OCI-LY7 (cell line): ENCODE data around the gene TRIM41. TPM values are rescaled to one million over a fixed set of nuclear protein-coding genes. Genes with fewer than 3 reads are reported as not detected.
"Not testable (repeated sequence)": the region's sequence is repeated elsewhere in the genome, so short reads cannot be mapped to it uniquely, and the experiment has no call there.

Experiments used
- BruUV-seq: library from RNA; stranded (reverse); fragments of 400-500 nt; replicated peaks from 2 replicates; lab custom pipeline; 2021; lab: Mats Ljungman, UMichigan
- CTCF ChIA-PET: fragments of 300-600 bp; sonication (Branson Sonifier 250); formaldehyde crosslinking; loops from one replicate; lab custom pipeline; 2022; ENCODE audit warnings: antibody characterized with exemption; ENCODE audit not compliant: unreplicated experiment; lab: Charles Lee
- POLR2A ChIA-PET: fragments of 300-600 bp; sonication (Branson Sonifier 250); formaldehyde crosslinking; loops from one replicate; lab custom pipeline; 2022; ENCODE audit warnings: antibody characterized with exemption; lab: Charles Lee
- DNase-seq: peaks from one replicate; pipeline ENCODE4 v3.0.0-alpha.2; 2015; ENCODE audit warnings: low spot score
- H2AFZ ChIP-seq: fragments of 200-600 bp; sonication (generic), shearing (Covaris generic); 2 replicates; pipeline ENCODE4 v1.6.1; 2014; ENCODE audit warnings: mild to moderate bottlenecking, antibody characterized with exemption, low read length, moderate library complexity
- H3K27ac ChIP-seq: fragments of 200-600 bp; sonication (generic); 2 replicates; pipeline ENCODE4 v1.5.1; 2014; ENCODE audit warnings: mixed run types, low read depth, mild to moderate bottlenecking, moderate library complexity, low read length, inconsistent platforms; ENCODE audit not compliant: poor library complexity, severe bottlenecking
- H3K36me3 ChIP-seq: fragments of 200-600 bp; sonication (generic); 2 replicates; pipeline ENCODE4 v1.6.1; 2014; ENCODE audit warnings: mild to moderate bottlenecking, antibody characterized with exemption, low read length, moderate library complexity, mixed read lengths; ENCODE audit not compliant: insufficient read depth
- H3K4me1 ChIP-seq: fragments of 200-600 bp; sonication (generic); 2 replicates; pipeline ENCODE4 v1.5.1; 2014; ENCODE audit warnings: mild to moderate bottlenecking, low read length; ENCODE audit not compliant: insufficient read depth, poor library complexity, severe bottlenecking
- H3K4me2 ChIP-seq: fragments of 200-600 bp; sonication (generic); 2 replicates; pipeline ENCODE4 v1.6.1; 2014; ENCODE audit warnings: mild to moderate bottlenecking, low read length
- H3K4me3 ChIP-seq: fragments of 200-600 bp; sonication (generic); 2 replicates; pipeline ENCODE4 v1.5.1; 2014; ENCODE audit warnings: mild to moderate bottlenecking, low read depth, low read length; ENCODE audit not compliant: poor library complexity, severe bottlenecking
- H3K79me2 ChIP-seq: fragments of 200-600 bp; sonication (generic); 2 replicates; pipeline ENCODE4 v1.6.1; 2016; ENCODE audit warnings: low read depth, mild to moderate bottlenecking, low read length, moderate library complexity, mixed read lengths; ENCODE audit not compliant: insufficient read depth
- H3K9me2 ChIP-seq: fragments of 200-600 bp; sonication (generic); 2 replicates; pipeline ENCODE4 v1.6.1; 2016; ENCODE audit warnings: mild to moderate bottlenecking, low read length, mixed read lengths; ENCODE audit not compliant: insufficient read depth
- H3K9me3 ChIP-seq: fragments of 200-600 bp; sonication (generic); 2 replicates; pipeline ENCODE4 v1.6.1; 2014; ENCODE audit warnings: mild to moderate bottlenecking, mixed run types, low read length, mixed read lengths
- H4K20me1 ChIP-seq: fragments of 200-600 bp; sonication (generic); 2 replicates; pipeline ENCODE4 v1.6.1; 2014; ENCODE audit warnings: mild to moderate bottlenecking, antibody characterized with exemption, low read length, moderate library complexity, mixed read lengths; ENCODE audit not compliant: insufficient read depth
- CTCF ChIP-seq: fragments of 200-600 bp; sonication (generic); conservative IDR thresholded peaks from 2 replicates; pipeline ENCODE4 v1.5.1; 2014; ENCODE audit warnings: mild to moderate bottlenecking, antibody characterized with exemption, low read length, moderate library complexity, mixed read lengths
- EZH2phosphoT487 ChIP-seq: fragments of 200-600 bp; sonication (generic); IDR thresholded peaks from 2 replicates; pipeline ENCODE4 v1.6.1; 2018; ENCODE audit warnings: low read depth, borderline replicate concordance, mild to moderate bottlenecking, mixed run types, antibody characterized with exemption, low read length, moderate library complexity, mixed read lengths
- intact Hi-C: fragments of 100-400 bp; cut with micrococcal nuclease; formaldehyde crosslinking; loops from one replicate; pipeline ENCODE4 v1.10.0; 2022; ENCODE audit not compliant: unreplicated experiment
- total RNA-seq, 2 experiments: library from RNA; depleted of rRNA in 1 of 2; stranded (reverse); fragments of >200 nt in 1 of 2; shearing (Covaris generic) in 1 of 2; gene quantifications; 2 replicates each; pipeline ENCODE4 v1.2.3, GENCODE V29; 2014 to 2022

TRIM41 gene
- total RNA-seq, 2 experiments from 2014 or later, result 30.2 to 73.4 TPM

GRCh38 chr5:181207960-181208253, 15.2 kb upstream of the TRIM41 start:
- Histone ChIP-seq H3K4me3 (peak overlapping the region; percentile 79), H3K27ac (peak overlapping the region; percentile 59), H3K9me2 (no peaks in the 10 kb centered on the region), H3K4me2 (peak overlapping the region; percentile 80), H3K4me1 (peaks cover 29% of the 10 kb centered on the region), H2AFZ (no peak overlapping the region), H4K20me1 (no peaks in the 10 kb centered on the region), H3K36me3 (no peaks in the 10 kb centered on the region), H3K9me3 (no peaks in the 10 kb centered on the region), H3K79me2 (no peaks in the 10 kb centered on the region)
- intact Hi-C loops, result loop anchor here (1.0 kb wide), 4 partner anchors 10 to 53 kb away; partner anchors contain the start of gene TRIM52
- ChIA-PET CTCF (interaction anchor here (0.5 kb wide), 1 partner anchor 18 kb away, joined by 5 read pairs; no protein-coding TSS in a partner anchor), POLR2A (interaction anchor here (0.7 to 2.6 kb wide), 6 partner anchors 8 to 53 kb away, joined by 3 to 25 read pairs (median 6); no protein-coding TSS in a partner anchor)
- DNase-seq, result no peak
- BruUV-seq, result no TSS peak
- TF ChIP-seq EZH2phosphoT487, result no peak
- TF ChIP-seq CTCF, result no peak

- BruUV-seq, DNase-seq, H3K4me2 ChIP-seq, intact Hi-C loops, H3K27ac ChIP-seq, H3K9me3 ChIP-seq, H3K4me3 ChIP-seq, H3K9me2 ChIP-seq, H2AFZ ChIP-seq, H3K36me3 ChIP-seq, H3K79me2 ChIP-seq, H4K20me1 ChIP-seq: not testable (repeated sequence)
- ChIA-PET CTCF (interaction anchor here (0.6 kb wide), 1 partner anchor 11 kb away, joined by 3 read pairs; no protein-coding TSS in a partner anchor), POLR2A (interaction anchor here (0.9 to 2.4 kb wide), 3 partner anchors 8 to 22 kb away, joined by 3 to 11 read pairs (median 7); no protein-coding TSS in a partner anchor)
- peaks cover 23% of the 10 kb centered on the region for H3K4me1 ChIP-seq
Measured at GRCh38 chr5:181209006-181209405, 14.1 kb upstream of the TRIM41 start.

- H3K4me1 ChIP-seq, result peaks cover 12% of the 10 kb centered on the region
- intact Hi-C loops, H3K4me3 ChIP-seq, H3K9me3 ChIP-seq, DNase-seq, CTCF ChIA-PET, POLR2A ChIA-PET, H3K4me2 ChIP-seq, H3K27ac ChIP-seq, H3K9me2 ChIP-seq, H4K20me1 ChIP-seq, BruUV-seq, H3K36me3 ChIP-seq, H2AFZ ChIP-seq, H3K79me2 ChIP-seq: not testable (repeated sequence)
Measured at GRCh38 chr5:181210148-181210547, 12.9 kb upstream of the TRIM41 start.

GRCh38 chr5:181210698-181211097, 12.4 kb upstream of the TRIM41 start:
- H3K9me2 ChIP-seq, H3K36me3 ChIP-seq, H3K27ac ChIP-seq, BruUV-seq, DNase-seq, H3K79me2 ChIP-seq, H4K20me1 ChIP-seq, H3K9me3 ChIP-seq, H3K4me3 ChIP-seq, intact Hi-C loops, H3K4me1 ChIP-seq, H2AFZ ChIP-seq, H3K4me2 ChIP-seq, POLR2A ChIA-PET, CTCF ChIA-PET: not testable (repeated sequence)
